GM20000 (cell line): ENCODE results near the gene GPX3.

Experiments
- DNase-seq: peaks from one replicate; pipeline ENCODE4 v3.0.0; 2012; ENCODE audit warnings: low spot score
- TF ChIP-seq, protein P1 (sequence below): IDR thresholded peaks from 2 replicates; pipeline ENCODE4 v1.5.1; 2012; ENCODE audit warnings: mild to moderate bottlenecking, control low read depth; ENCODE audit errors: extremely low read depth, missing control alignments

Gene GPX3

DNA sequence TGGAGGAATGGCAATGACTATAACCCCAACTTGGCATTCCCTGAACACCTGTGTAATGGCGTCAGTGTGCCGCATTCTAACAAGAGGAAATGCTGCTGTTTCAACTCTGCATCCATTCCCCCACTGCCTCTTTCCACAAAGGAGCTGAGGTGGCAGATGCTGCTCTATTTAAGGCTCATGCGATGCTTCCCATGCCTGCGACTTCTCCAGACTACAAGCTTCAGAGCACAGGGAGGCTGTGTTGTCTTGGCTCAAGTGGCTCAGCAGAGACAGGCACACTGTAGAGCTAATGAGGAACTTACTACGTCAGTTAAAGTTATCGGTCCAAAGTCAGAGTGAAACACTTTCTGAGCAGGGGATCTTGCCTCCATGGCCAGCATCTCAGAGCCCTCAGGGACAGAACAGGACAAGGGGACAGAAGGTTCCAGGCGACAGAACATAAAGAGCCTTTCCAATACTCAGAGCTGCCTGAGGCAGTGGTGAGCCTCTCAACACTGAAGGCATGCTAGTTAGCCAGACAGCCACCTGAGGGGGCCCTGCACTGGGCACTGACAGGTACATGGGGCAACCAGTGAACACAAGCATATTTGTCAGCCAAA lies 38.6 kb downstream of the GPX3 start:
- TF ChIP-seq, protein P1, sequence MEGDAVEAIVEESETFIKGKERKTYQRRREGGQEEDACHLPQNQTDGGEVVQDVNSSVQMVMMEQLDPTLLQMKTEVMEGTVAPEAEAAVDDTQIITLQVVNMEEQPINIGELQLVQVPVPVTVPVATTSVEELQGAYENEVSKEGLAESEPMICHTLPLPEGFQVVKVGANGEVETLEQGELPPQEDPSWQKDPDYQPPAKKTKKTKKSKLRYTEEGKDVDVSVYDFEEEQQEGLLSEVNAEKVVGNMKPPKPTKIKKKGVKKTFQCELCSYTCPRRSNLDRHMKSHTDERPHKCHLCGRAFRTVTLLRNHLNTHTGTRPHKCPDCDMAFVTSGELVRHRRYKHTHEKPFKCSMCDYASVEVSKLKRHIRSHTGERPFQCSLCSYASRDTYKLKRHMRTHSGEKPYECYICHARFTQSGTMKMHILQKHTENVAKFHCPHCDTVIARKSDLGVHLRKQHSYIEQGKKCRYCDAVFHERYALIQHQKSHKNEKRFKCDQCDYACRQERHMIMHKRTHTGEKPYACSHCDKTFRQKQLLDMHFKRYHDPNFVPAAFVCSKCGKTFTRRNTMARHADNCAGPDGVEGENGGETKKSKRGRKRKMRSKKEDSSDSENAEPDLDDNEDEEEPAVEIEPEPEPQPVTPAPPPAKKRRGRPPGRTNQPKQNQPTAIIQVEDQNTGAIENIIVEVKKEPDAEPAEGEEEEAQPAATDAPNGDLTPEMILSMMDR, result no peak
- DNase-seq, result no peak

DNA sequence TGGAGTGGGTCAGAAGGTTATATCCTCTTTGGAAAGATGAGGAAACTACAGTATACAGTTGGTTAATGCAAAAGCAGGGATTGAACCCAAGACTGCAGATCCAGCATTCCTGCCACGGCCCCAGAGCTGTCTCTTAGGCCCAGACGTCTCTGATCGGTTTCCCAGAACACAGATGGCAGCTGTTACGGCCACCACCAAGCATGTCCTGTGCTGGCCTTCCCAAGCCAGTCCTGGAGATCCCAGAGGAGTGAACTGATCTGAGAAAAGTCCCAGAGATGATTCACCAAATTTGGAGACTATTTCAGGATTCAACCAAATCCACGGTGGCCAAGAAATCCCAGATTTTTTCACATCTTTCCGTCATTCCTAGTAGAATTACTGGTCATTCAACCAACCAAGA lies 40.4 kb downstream of the GPX3 start:
- no peak for DNase-seq

DNA sequence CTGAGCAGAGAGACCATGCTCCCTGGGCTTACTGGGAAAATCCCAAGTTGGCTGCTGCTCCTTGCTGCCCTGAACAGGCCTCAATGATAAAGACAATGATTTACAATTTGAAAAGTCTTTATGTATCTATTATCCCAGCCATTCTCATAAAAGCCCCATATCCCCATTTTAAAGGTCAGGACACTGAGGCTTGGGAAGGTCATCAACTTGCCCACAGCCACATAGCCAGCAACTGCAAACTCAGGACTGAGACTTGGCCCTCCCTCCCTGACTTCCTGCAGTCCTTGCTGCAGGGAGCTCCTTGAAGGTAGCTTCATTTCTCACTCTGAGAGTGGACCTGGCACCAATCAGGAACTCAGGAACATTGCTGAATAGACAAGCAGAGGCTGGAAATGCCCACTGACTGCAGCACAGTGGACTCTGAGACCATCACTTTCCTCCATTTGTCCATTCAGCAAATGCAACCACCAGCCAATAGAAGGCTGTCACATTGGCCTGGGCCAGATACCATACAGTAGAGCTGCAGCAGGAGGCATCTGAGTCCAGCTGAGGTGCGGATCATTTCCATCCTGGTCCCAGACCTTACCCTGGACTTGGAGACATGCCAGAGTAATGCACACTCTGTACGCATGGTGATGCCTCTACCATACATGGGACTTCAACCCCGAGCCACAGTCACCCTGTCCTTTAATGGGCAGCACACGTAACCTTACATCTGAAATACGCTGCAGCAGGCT lies 42.2 kb downstream of the GPX3 start:
- TF ChIP-seq, protein P1, result no peak
- no peak for DNase-seq

More for the DNA sequence above, 40.4 kb downstream of the GPX3 start:
- TF ChIP-seq, protein P1, result no peak

DNA sequence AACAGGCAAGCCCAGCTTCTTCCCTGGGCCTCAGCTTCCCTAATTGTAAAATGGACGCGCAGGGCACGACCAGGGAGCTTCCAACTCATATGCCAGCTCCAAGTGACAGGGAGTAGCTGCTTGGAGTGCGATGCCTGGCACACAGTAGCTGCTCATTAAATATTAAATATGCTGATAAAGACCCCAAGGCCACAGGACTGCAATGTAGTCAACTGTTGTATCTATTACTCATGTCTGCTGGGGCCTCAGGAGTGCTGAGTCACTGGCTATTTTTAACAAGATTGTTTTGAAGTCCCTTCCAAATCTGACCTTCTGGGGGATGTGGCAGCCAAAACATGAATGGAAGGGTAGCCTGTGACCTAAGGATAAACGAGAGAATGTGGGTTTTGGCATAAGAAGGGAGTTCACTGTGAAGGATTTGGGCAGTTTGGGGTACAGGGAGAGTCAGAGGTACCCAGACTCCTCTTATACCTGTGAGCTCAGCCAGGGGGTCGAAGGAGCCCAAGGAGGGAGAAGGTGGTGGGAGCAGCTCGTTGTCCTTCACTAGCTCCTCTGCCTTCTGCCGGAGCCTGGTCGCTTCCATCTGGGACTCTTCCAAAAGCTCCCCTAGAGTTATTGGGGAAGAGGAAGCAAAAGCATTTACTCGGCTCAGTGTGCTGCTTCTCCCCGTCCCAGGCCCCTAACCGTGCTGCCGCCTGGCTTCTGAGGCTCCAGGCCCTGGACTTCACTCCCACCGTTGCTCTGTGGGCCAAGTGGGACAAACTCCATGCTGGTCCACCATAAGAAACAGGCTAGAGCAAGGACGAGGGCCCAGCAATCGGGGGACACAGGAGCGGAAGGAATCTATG lies 43.0 kb downstream of the GPX3 start:
- TF ChIP-seq, protein P1, result no peak
- DNase-seq, result no peak

DNA sequence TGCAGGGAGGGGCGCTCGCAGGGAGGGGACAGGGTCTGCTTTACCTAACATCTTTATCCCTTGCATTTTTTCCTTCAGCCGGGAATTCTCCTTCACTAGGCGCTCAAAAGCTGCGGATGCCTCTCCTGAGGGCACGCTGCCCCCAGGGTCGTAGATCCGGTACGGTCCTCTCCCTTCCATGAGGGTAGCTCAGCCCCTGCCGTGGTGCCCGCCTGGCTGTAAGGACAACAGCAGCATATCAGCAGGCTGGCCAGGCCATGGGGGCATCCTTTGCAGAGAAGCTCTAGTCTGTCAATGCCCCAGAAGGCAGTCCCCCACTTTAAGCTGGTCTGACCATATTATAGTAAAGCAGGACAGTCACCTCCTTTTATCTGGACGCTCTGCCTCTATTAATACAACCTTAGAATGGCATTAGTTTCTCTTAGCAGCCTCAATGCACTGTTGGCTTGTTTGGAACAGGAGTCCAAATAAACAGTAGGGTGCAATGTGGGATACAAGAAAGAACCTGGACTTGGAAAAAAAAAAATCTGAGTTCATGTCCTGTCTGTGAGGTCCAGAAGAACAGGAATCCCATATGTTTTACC lies 44.6 kb downstream of the GPX3 start:
- no peak for DNase-seq
- TF ChIP-seq, protein P1, result no peak

DNA sequence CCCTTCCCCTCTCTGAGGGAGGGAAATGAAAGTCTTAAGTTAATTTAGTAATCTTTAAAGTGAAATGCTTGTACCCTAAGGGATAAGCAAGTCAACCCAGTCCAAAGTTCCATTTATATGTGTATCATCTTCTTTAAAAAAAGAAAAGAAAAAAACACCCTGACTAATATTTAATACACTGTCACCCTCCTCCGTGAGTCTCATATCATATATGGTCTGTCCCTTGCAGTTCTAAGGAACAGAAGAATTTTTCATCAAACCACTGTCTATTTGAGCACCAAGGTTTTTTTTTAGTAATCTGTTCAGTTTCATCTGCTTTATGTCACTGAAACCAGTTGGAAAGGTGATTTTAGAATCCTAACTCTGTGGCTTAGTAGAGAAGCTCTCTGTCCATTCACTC lies 45.2 kb downstream of the GPX3 start:
- TF ChIP-seq, protein P1, result no peak
- no peak for DNase-seq

DNA sequence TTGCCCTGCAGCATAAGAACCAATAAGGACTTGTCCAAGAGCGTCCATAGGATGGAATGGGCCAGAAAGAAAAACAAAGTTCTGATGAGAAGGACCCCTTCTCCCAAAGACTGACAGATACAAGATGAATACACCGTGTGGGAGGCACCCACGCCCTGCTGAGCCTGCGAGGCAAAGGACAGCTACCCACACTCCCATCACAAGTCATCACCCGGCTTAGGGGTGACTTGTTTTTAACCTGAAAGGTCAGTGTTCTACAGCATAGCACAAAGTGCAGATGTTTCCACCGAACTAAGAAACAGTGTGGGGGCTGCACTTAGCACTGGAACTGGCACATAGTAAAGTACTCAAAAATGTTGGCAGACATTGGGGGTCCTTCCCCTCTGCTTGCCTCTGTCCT lies 46.5 kb downstream of the GPX3 start:
- TF ChIP-seq, protein P1, result no peak
- no peak for DNase-seq
